Measurements from ENCODE around the gene SEC11A. TPM values are rescaled to one million over a fixed set of nuclear protein-coding genes. Genes with fewer than 3 reads are reported as not detected.

Gene SEC11A
- 286 and 302 TPM in 2 replicates for total RNA-seq

GRCh38 chr15:84716036-84716732 lies at the start of gene SEC11A:
SEC11A (minus strand) TSS chr15:84716139; CDS start chr15:84716075, 64 bp downstream.

GRCh38 chr15:84748274-84749110 lies 32.6 kb upstream of the SEC11A start, which contains the start of gene ZNF592:
ZNF592 (plus strand) TSS chr15:84748592; CDS start chr15:84782676, 34,084 bp downstream.

GRCh38 chr15:84658080-84658787 lies 57.7 kb downstream of the SEC11A start, which contains the start of gene NMB:
NMB (minus strand) TSS chr15:84658199; CDS start chr15:84658152, 47 bp downstream.

GRCh38 chr15:84653910-84654688 lies 61.8 kb downstream of the SEC11A start, which contains the start of gene WDR73:
WDR73 (minus strand) TSS chr15:84654283; CDS start chr15:84654274, 9 bp downstream.

Other genes with a start within 250 kb of the SEC11A start
- 7.4 and 8.6 TPM in 2 replicates for gene ZSCAN2, start 115.1 kb downstream of the SEC11A start, total RNA-seq
- gene WDR73, start 61.9 kb downstream of the SEC11A start, total RNA-seq, result 26.6 and 28.4 TPM in 2 replicates
- 2.9 and 5.8 TPM in 2 replicates for gene NMB, start 57.9 kb downstream of the SEC11A start, total RNA-seq
- 12.5 and 12.7 TPM in 2 replicates for gene ZNF592, start 32.5 kb upstream of the SEC11A start, total RNA-seq
- 0.78 and 2.8 TPM in 2 replicates for gene ALPK3, start 101.2 kb upstream of the SEC11A start, total RNA-seq
- not detected in 2 replicates for gene SLC28A1, start 168.5 kb upstream of the SEC11A start, total RNA-seq

All from articular chondrocyte of knee joint (primary cell).